Coronary artery (tissue), 2 donors: ENCODE measurements around the gene RFT1.

Experiments used
- DNase-seq: peaks from one replicate; pipeline ENCODE4 v3.0.0-alpha.2; 2017; ENCODE audit warnings: low spot score
- H3K27ac ChIP-seq, 2 donors: fragments of 200-600 bp; sonication (generic); one replicate each; pipeline ENCODE4 v1.5.1; 2016 to 2019
- H3K4me3 ChIP-seq: fragments of 200-600 bp; sonication (generic); 2 replicates; pipeline ENCODE4 v1.5.1; 2016; ENCODE audit warnings: mild to moderate bottlenecking, moderate library complexity
- CTCF ChIP-seq: fragments of 200-600 bp; sonication (generic); IDR thresholded peaks from one replicate; pipeline ENCODE4 v1.5.1; 2019; ENCODE audit warnings: antibody characterized with exemption

The RFT1 gene

GRCh38 chr3:53046171-53047170 is 83.8 kb downstream of the RFT1 start:
- peak; percentile 76 for DNase-seq
- no peak for TF ChIP-seq CTCF

GRCh38 chr3:53045518-53046170 is 84.6 kb downstream of the RFT1 start, which contains the start of gene SFMBT1:
TSS of gene SFMBT1 (minus strand) at chr3:53046073. CDS start at chr3:52969128, 76,945 bp downstream.
- peak; percentile 74 for DNase-seq
- peak within 1 kb of the TSS; percentile 95 for H3K4me3 ChIP-seq
- no peak for TF ChIP-seq CTCF
- peak within 1 kb of the TSS; percentile 72 to 93 for H3K27ac ChIP-seq

More at GRCh38 chr3:53046171-53047170, 83.8 kb downstream of the RFT1 start:
- peak overlapping the region; percentile 95 for H3K4me3 ChIP-seq
- H3K27ac ChIP-seq: peak overlapping the region; percentile 65 to 93

- Histone ChIP-seq H3K27ac (peak overlapping the region; percentile 72 to 93), H3K4me3 (peak overlapping the region; percentile 95)
- no peak for TF ChIP-seq CTCF
- DNase-seq: peak; percentile 76
Observed at GRCh38 chr3:53044711-53045517, 85.3 kb downstream of the RFT1 start.

- no peak for TF ChIP-seq CTCF
- DNase-seq: no peak
- peak overlapping the region; percentile 95 for H3K4me3 ChIP-seq
- peak overlapping the region; percentile 72 to 93 for H3K27ac ChIP-seq
Observed at GRCh38 chr3:53044371-53044710, 85.9 kb downstream of the RFT1 start.

GRCh38 chr3:53043738-53044137 is 86.5 kb downstream of the RFT1 start:
- no peak for TF ChIP-seq CTCF
- no peak overlapping the region for H3K4me3 ChIP-seq

GRCh38 chr3:53042651-53043050 is 87.6 kb downstream of the RFT1 start:
- H3K27ac ChIP-seq: no peak overlapping the region
- TF ChIP-seq CTCF: no peak

More at GRCh38 chr3:53043738-53044137, 86.5 kb downstream of the RFT1 start:
- DNase-seq: no peak
- H3K27ac ChIP-seq: no peak overlapping the region

More at GRCh38 chr3:53042651-53043050, 87.6 kb downstream of the RFT1 start:
- H3K4me3 ChIP-seq: no peak overlapping the region
- DNase-seq: no peak
